ENCODE data around the gene EFHC1. TPM values are rescaled to one million over a fixed set of nuclear protein-coding genes. Genes with fewer than 3 reads are reported as not detected.

Gene EFHC1
- total RNA-seq, 4 donors from 2014 or later, result 17.1 to 28.4 (median 19.5) TPM

DNA sequence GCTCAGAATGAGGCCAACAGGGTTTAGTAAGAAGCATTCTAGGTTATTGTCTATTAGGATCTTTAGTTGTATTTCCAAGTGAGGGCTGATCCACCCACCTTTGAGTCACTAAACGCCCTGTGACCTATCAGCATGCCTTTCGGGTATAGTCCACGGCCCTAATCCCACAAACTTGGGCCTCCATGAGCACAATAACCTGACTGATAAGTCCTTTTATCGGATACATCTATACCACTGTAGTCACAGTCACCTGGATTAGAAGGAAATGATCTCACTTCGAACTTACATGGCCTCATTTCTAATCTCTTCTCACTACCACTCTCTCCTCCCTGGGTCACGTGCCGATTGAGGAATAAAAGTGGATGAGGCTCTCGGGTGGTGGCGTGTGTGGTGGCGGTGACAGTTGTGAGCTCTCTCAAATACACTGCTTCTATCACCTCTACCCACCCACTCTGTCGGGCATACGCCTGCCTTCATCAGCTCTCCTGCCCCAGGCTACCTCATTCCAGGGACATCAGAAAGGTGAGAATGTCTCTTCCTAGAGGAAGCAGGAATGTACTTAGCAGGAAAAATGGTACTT lies 91.5 kb downstream of the EFHC1 start:
- intact Hi-C loops (cut with DNase I; ENCODE audit: low total_unique reads) (no loop called here), in situ Hi-C loops (cut with MboI; ENCODE audit: low pct_ligation_motif_present in 1 of 4, low pct_unique_long_range_greater_than_20kb in 1 of 4, low sequenced_read_pairs in 3 of 4) (no loop called here)
- DNase-seq, result no peak
- Histone ChIP-seq H3K4me1 (peaks cover 5 to 23% (median 12%) of the 10 kb centered on the region in 4 donors), H3K27me3 (no peaks in the 10 kb centered on the region), H3K4me3 (no peak overlapping the region), H3K36me3 (peaks cover 0 to 15% (median 5%) of the 10 kb centered on the region in 4 donors), H3K9me3 (no peaks in the 10 kb centered on the region), H3K27ac (peak overlapping the region; percentile 76 to 86 (median 80))
- 76 to 79% methylated on average over 3 to 12 of the region's 12 CpGs for WGBS, 2 donors (ENCODE audit: low coverage in 1 of 2)
- TF ChIP-seq POLR2AphosphoS5 (IDR thresholded peaks at IDR 0.05) (no peak), POLR2A (IDR thresholded peaks at IDR 0.05) (no peak), EP300 (IDR thresholded peaks at IDR 0.05; ENCODE audit: low read depth) (no peak), CTCF (IDR thresholded peaks at IDR 0.05) (no peak)

- DNase-seq, result peak; percentile 22
- H3K4me1 ChIP-seq, result peaks cover 5 to 23% (median 14%) of the 10 kb centered on the region in 4 donors
- intact Hi-C loops (cut with DNase I; ENCODE audit: low total_unique reads) (no loop called here), in situ Hi-C loops (cut with MboI; ENCODE audit: low pct_ligation_motif_present in 1 of 4, low pct_unique_long_range_greater_than_20kb in 1 of 4, low sequenced_read_pairs in 3 of 4) (no loop called here)
- H3K27ac ChIP-seq, result peak overlapping the region; percentile 76 to 86 (median 80)
- H3K9me3 ChIP-seq, result no peaks in the 10 kb centered on the region
- peaks cover 0 to 11% (median 5%) of the 10 kb centered on the region in 4 donors for H3K36me3 ChIP-seq
- TF ChIP-seq CTCF (IDR thresholded peaks at IDR 0.05), result no peak
- TF ChIP-seq POLR2AphosphoS5 (IDR thresholded peaks at IDR 0.05), result peak in 1 of 3 donors; percentile 14
- no peaks in the 10 kb centered on the region for H3K27me3 ChIP-seq
- 76% methylated on average over 4 of the region's 4 CpGs; no CpG with 5 or more reads in 1 of the 2 donors for WGBS, 2 donors (ENCODE audit: low coverage in 1 of 2)
- H3K4me3 ChIP-seq, result no peak overlapping the region
Observed at GRCh38 chr6:52512199-52512598, 92.1 kb downstream of the EFHC1 start.

DNA sequence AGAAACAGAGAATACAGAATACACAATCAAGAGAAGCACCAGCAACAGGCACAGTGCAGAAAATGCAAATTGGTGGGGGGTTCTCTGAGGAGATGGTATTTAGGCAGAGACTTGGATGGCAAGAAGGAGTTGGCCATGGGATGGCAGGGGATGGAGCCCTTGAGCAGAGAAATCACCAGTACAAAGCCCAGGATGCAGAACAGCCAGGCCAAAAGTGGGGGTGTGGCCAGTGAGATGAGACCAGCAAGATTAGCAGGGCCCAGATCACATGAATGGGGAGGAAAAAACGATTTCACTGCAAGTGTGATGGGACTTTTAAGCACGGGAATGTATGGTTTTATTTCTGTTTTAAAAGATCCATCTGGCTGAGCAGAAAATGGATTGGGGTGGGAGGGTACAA lies 93.3 kb downstream of the EFHC1 start:
- intact Hi-C loops (cut with DNase I; ENCODE audit: low total_unique reads), result no loop called here
- H3K4me1 ChIP-seq, result peaks cover 13 to 34% (median 22%) of the 10 kb centered on the region in 4 donors
- WGBS, 2 donors (ENCODE audit: low coverage in 1 of 2), result 45 to 74% methylated on average over 2 of the region's 2 CpGs

DNA sequence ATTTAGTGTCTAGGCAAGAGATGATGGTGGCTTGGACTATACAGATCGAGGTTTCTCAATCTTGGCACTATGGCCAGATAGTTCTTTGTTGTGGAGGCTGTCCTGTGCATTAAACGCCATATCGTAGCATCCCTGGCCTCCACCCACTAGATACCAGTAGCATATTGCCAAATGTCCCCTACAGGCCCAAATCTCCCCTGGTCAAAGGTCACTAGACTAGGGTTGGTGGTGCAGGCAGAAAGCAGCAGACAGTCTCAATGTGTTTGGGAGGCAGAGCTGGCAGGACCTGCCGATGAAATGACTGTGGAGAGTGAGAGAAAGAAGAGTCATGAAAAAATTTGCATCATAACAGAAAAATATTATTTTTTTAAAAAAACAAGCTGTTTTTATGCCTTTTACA lies 93.8 kb downstream of the EFHC1 start:
- Histone ChIP-seq H3K36me3 (peaks cover 0 to 7% (median 1%) of the 10 kb centered on the region in 4 donors), H3K4me3 (no peak overlapping the region), H3K4me1 (peaks cover 14 to 38% (median 26%) of the 10 kb centered on the region in 4 donors), H3K27ac (peak overlapping the region; percentile 76 to 86 (median 80)), H3K9me3 (no peaks in the 10 kb centered on the region), H3K27me3 (no peaks in the 10 kb centered on the region)
- in situ Hi-C loops (cut with MboI; ENCODE audit: low pct_ligation_motif_present in 1 of 4, low pct_unique_long_range_greater_than_20kb in 1 of 4, low sequenced_read_pairs in 3 of 4), result no loop called here
- no peak for DNase-seq
- intact Hi-C loops (cut with DNase I; ENCODE audit: low total_unique reads), result no loop called here
- no peak for TF ChIP-seq POLR2AphosphoS5 (IDR thresholded peaks at IDR 0.05)
- no peak for TF ChIP-seq POLR2A (IDR thresholded peaks at IDR 0.05)
- no peak for TF ChIP-seq EP300 (IDR thresholded peaks at IDR 0.05; ENCODE audit: low read depth)
- no peak for TF ChIP-seq CTCF (IDR thresholded peaks at IDR 0.05)
- WGBS, 2 donors (ENCODE audit: low coverage in 1 of 2), result 83 to 98% methylated on average over 4 of the region's 4 CpGs

More for the DNA sequence above, 93.3 kb downstream of the EFHC1 start:
- Histone ChIP-seq H3K36me3 (peaks cover 0 to 11% (median 2%) of the 10 kb centered on the region in 4 donors), H3K9me3 (no peaks in the 10 kb centered on the region), H3K4me3 (no peak overlapping the region), H3K27ac (peak overlapping the region; percentile 76 to 86 (median 80)), H3K27me3 (no peaks in the 10 kb centered on the region)
- TF ChIP-seq EP300 (IDR thresholded peaks at IDR 0.05; ENCODE audit: low read depth) (no peak), POLR2AphosphoS5 (IDR thresholded peaks at IDR 0.05) (no peak), POLR2A (IDR thresholded peaks at IDR 0.05) (no peak), CTCF (IDR thresholded peaks at IDR 0.05) (no peak)
- in situ Hi-C loops (cut with MboI; ENCODE audit: low pct_ligation_motif_present in 1 of 4, low pct_unique_long_range_greater_than_20kb in 1 of 4, low sequenced_read_pairs in 3 of 4), result no loop called here
- no peak for DNase-seq

All from transverse colon (tissue), 4 donors.